Uterus (tissue), 4 donors: ENCODE data around the gene SLAMF7. TPM values are rescaled to one million over a fixed set of nuclear protein-coding genes. Genes with fewer than 3 reads are reported as not detected.

Experiments used
- DNase-seq, 2 donors: peaks; one replicate each; pipeline ENCODE4 v3.0.0-alpha.2; 2019 to 2020
- H3K27ac ChIP-seq, 2 donors: fragments of 200-600 bp; sonication (generic); 1 replicate in 1 of 2; 2 replicates in 1 of 2; pipeline ENCODE4 v1.5.1; 2016 to 2018
- H3K27me3 ChIP-seq, 2 donors: fragments of 200-600 bp; sonication (generic); one replicate each; pipeline ENCODE4 v1.5.1; 2018 to 2019; ENCODE audit warnings: control low read depth in 1 of 2
- H3K36me3 ChIP-seq, 2 donors: fragments of 200-600 bp; sonication (generic); one replicate each; pipeline ENCODE4 v1.5.1; 2019; ENCODE audit warnings: control low read depth in 1 of 2
- H3K4me1 ChIP-seq, 2 donors: fragments of 200-600 bp; sonication (generic); one replicate each; pipeline ENCODE4 v1.5.1; 2018 to 2019; ENCODE audit warnings: control low read depth in 1 of 2
- H3K4me3 ChIP-seq, 2 donors: fragments of 200-600 bp; sonication (generic); 1 replicate in 1 of 2; 2 replicates in 1 of 2; pipeline ENCODE4 v1.5.1; 2018 to 2019; ENCODE audit warnings: mild to moderate bottlenecking in 1 of 2
- H3K9me3 ChIP-seq, 2 donors: fragments of 200-600 bp; sonication (generic); one replicate each; pipeline ENCODE4 v1.5.1; 2019; ENCODE audit warnings: control low read depth in 1 of 2
- POLR2A ChIP-seq, 2 donors: fragments of 450-650 bp; IDR thresholded peaks; one replicate each; pipeline ENCODE4 v1.6.1; 2016; ENCODE audit warnings: antibody characterized with exemption in 2 of 2, mild to moderate bottlenecking in 1 of 2, moderate library complexity in 1 of 2
- intact Hi-C: fragments of 100-400 bp; cut with DNase I; formaldehyde crosslinking; loops from one replicate; pipeline ENCODE4 v1.15.1; 2023; ENCODE audit warnings: low total_unique reads
- total RNA-seq, 4 donors: library from RNA; depleted of rRNA in 3 of 4; stranded (reverse); fragments of >200 nt in 3 of 4; gene quantifications; one replicate each; pipeline versions ENCODE4 v1.1.0 to v1.2.4, GENCODE V29; 2014 to 2023
- TF ChIP-seq, protein P1 (sequence below), 4 experiments: fragments of 200-600 bp in 2 of 4; fragments of 450-650 bp in 2 of 4; sonication (generic) in 2 of 4; IDR thresholded peaks; one replicate each; pipeline ENCODE4 v1.5.1; 2016 to 2019; ENCODE audit warnings: antibody characterized with exemption in 4 of 4, mild to moderate bottlenecking in 2 of 4, moderate library complexity in 1 of 4
- donor health status: DM: yes; HTN: yes; CAD: no.

Gene SLAMF7
- total RNA-seq, 4 donors from 2014 or later: 0.76 to 1.6 TPM; not detected in 2

DNA sequence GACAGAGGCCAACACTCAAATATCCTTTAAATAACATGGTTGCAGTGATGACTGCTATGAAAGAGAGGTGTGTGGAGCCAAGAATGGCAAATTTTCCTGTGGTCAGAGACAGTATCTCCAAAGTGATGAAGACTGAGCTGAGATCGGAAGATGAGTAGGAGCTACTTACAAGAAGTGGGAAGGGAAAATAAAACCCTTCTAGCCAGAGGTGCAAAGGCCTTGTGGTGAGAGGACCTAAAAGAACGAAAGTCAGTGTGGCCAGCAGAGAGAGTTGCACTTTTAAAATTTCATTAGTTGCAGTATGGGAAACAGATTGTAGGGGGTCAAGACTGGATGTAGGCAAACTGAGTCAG, 17.8 kb downstream of the SLAMF7 start:
- Histone ChIP-seq H3K27me3 (no peaks in the 10 kb centered on the region), H3K4me3 (no peak overlapping the region), H3K9me3 (no peaks in the 10 kb centered on the region), H3K27ac (no peak overlapping the region), H3K4me1 (no peaks in the 10 kb centered on the region), H3K36me3 (no peaks in the 10 kb centered on the region)
- intact Hi-C loops: no loop called here
- no peak for DNase-seq
- no peak for TF ChIP-seq POLR2A (IDR thresholded peaks at IDR 0.05)
- TF ChIP-seq, protein P1, sequence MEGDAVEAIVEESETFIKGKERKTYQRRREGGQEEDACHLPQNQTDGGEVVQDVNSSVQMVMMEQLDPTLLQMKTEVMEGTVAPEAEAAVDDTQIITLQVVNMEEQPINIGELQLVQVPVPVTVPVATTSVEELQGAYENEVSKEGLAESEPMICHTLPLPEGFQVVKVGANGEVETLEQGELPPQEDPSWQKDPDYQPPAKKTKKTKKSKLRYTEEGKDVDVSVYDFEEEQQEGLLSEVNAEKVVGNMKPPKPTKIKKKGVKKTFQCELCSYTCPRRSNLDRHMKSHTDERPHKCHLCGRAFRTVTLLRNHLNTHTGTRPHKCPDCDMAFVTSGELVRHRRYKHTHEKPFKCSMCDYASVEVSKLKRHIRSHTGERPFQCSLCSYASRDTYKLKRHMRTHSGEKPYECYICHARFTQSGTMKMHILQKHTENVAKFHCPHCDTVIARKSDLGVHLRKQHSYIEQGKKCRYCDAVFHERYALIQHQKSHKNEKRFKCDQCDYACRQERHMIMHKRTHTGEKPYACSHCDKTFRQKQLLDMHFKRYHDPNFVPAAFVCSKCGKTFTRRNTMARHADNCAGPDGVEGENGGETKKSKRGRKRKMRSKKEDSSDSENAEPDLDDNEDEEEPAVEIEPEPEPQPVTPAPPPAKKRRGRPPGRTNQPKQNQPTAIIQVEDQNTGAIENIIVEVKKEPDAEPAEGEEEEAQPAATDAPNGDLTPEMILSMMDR (IDR thresholded peaks at IDR 0.05): no peak

DNA sequence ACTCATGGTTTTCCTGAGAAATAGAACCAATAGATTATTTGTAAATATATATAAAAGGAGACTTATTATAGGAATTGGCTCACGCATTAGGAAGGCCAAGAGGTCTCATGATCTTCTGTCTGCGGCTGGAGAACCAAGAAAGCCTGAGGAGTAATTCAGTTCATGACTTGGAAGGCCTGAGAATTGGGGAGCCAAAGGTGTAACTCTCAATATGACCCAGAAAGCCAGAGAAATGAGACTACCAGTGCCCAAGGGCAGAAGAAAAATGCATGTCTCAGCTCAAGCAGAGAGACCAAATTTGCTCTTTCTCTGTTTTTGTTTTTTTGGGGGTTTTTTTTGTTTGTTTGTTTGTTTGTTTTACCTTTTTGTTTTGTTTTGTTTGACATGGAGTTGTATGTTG, 19.5 kb downstream of the SLAMF7 start:
- H3K4me1 ChIP-seq: no peaks in the 10 kb centered on the region
- H3K36me3 ChIP-seq: no peaks in the 10 kb centered on the region
- H3K27ac ChIP-seq: no peak overlapping the region
- H3K9me3 ChIP-seq: no peaks in the 10 kb centered on the region
- no peak for DNase-seq
- no peak overlapping the region for H3K4me3 ChIP-seq
- intact Hi-C loops: no loop called here
- no peaks in the 10 kb centered on the region for H3K27me3 ChIP-seq
- TF ChIP-seq POLR2A (IDR thresholded peaks at IDR 0.05): no peak
- TF ChIP-seq, protein P1 (IDR thresholded peaks at IDR 0.05): no peak

DNA sequence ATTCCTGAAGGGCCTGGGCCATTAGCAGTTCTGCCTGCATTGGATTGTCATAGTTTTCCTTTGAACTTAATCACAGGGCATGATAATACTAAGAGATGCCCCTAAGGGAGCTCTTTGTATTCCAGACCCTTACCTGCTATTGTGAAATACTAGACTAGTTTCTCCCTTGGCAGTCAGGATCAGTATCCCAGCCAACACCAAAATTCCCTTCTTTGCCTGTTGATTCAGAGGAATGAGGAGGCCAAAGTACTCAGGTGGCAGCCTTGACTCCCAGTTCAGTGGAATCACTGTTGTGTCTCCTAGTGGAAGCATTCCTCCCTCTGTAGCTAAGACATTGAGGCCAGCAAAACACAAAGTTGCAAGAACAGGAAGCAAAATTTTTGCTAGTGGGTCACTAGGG, 20.7 kb downstream of the SLAMF7 start:
- intact Hi-C loops: no loop called here

DNA sequence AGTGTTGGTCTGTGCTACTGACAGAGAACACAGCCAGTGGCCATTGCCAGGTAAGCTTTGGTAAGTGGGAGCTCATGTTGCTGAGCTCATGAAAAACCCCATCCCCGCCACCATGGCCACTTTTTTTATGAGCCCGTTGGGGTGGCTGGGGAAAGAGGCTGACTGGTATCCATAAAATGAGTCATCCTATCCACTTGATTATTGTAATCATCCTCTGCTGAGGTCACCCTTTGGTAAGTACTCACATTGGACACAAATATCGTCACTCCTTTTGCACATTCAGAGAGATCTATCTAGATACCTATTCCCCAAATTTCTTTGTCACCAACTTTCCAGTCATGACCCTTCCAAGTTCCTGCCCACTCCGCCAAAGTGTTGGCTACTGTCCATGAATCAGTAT, 22.0 kb downstream of the SLAMF7 start:
- Histone ChIP-seq H3K36me3 (no peaks in the 10 kb centered on the region), H3K4me3 (no peak overlapping the region), H3K27ac (no peak overlapping the region), H3K4me1 (no peaks in the 10 kb centered on the region), H3K9me3 (no peaks in the 10 kb centered on the region), H3K27me3 (no peaks in the 10 kb centered on the region)
- TF ChIP-seq POLR2A (IDR thresholded peaks at IDR 0.05): no peak
- TF ChIP-seq, protein P1 (IDR thresholded peaks at IDR 0.05): no peak
- no peak for DNase-seq
- intact Hi-C loops: no loop called here

More for the DNA sequence above, 20.7 kb downstream of the SLAMF7 start:
- TF ChIP-seq, protein P1 (IDR thresholded peaks at IDR 0.05): no peak
- TF ChIP-seq POLR2A (IDR thresholded peaks at IDR 0.05): no peak
- H3K27ac ChIP-seq: no peak overlapping the region
- H3K9me3 ChIP-seq: no peaks in the 10 kb centered on the region
- no peaks in the 10 kb centered on the region for H3K27me3 ChIP-seq
- no peak for DNase-seq
- no peaks in the 10 kb centered on the region for H3K4me1 ChIP-seq
- H3K4me3 ChIP-seq: no peak overlapping the region
- H3K36me3 ChIP-seq: no peaks in the 10 kb centered on the region

DNA sequence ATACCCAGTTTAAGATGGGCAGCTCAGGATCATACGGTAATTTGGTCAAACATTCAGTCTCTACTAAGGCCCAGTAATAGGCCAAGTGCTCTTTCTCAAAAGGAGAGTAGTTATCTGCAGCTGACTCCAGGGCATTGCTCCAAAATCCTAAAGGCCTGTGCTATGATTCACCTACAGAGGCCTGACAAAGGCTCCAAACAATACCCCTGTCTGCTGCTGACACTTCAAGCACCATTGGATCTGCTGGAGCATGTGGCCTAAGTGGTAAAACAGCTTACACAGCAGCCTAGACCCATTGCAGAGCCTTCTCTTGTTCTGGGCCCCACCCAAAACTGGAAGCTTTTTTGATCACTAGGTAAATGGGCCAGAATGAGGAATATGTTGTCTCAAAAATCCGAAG, 22.8 kb downstream of the SLAMF7 start:
- no peaks in the 10 kb centered on the region for H3K36me3 ChIP-seq
- no peaks in the 10 kb centered on the region for H3K27me3 ChIP-seq
- H3K9me3 ChIP-seq: no peaks in the 10 kb centered on the region
- H3K4me3 ChIP-seq: no peak overlapping the region
- no peak for DNase-seq
- H3K4me1 ChIP-seq: no peaks in the 10 kb centered on the region
- TF ChIP-seq POLR2A (IDR thresholded peaks at IDR 0.05): no peak
- TF ChIP-seq, protein P1 (IDR thresholded peaks at IDR 0.05): no peak
- intact Hi-C loops: no loop called here
- no peak overlapping the region for H3K27ac ChIP-seq
